Measurements from ENCODE around the gene SLC1A5.

- TF ChIP-seq TCF7L2 (IDR thresholded peaks at IDR 0.05; ENCODE audit: low read depth, low read length) (no peak), REST (IDR thresholded peaks at IDR 0.05; ENCODE audit: insufficient read depth in 1 of 2, low read depth in 2 of 2, low read length in 1 of 2) (no peak), POLR2AphosphoS5 (IDR thresholded peaks at IDR 0.05; ENCODE audit: low read depth, low read length) (no peak), CTCF (IDR thresholded peaks at IDR 0.05) (no peak), SIN3A (IDR thresholded peaks at IDR 0.05; ENCODE audit: borderline replicate concordance, insufficient read depth, low read depth, low read length) (no peak)
Measured at GRCh38 chr19:46809534-46810272, 21.3 kb upstream of the SLC1A5 start.

Measured in Panc1 (cell line).